Measurements from ENCODE around the gene LZTS2.

- TF ChIP-seq CTCF (conservative IDR thresholded peaks at IDR 0.05) (no peak), ZFX (IDR thresholded peaks at IDR 0.05) (no peak)
These were observed 41.2 kb downstream of the LZTS2 start for GRCh38 chr10:101040851-101041250.
